GM18505 (cell line): Measurements from ENCODE around the gene INTS6L.

ENCODE experiments used
- ATAC-seq: cut with Tn5 transposase; IDR thresholded peaks from one replicate; pipeline ENCODE4 v1.9.1; 2021; ENCODE audit not compliant: unreplicated experiment
- POLR2A ChIP-seq: IDR thresholded peaks from 4 replicates; pipeline ENCODE4 v1.6.1; 2011; ENCODE audit warnings: borderline replicate concordance; ENCODE audit not compliant: insufficient read depth, insufficient read length; ENCODE audit errors: extremely low read depth

INTS6L gene

GRCh38 chrX:135516376-135516775, 4.1 kb upstream of the INTS6L start:
- no peak for TF ChIP-seq POLR2A
- no peak for ATAC-seq

GRCh38 chrX:135518161-135518560, 2.3 kb upstream of the INTS6L start:
- no peak for ATAC-seq
- no peak for TF ChIP-seq POLR2A

GRCh38 chrX:135520022-135520552, 373 bp upstream of the INTS6L start:
- ATAC-seq, result no peak
- no peak for TF ChIP-seq POLR2A

- peak; percentile 63 for ATAC-seq
Measured at GRCh38 chrX:135521405-135522131, 1.1 kb downstream of the INTS6L start.

GRCh38 chrX:135522132-135522530, 1.7 kb downstream of the INTS6L start:
- no peak for ATAC-seq
- no peak for TF ChIP-seq POLR2A

More at GRCh38 chrX:135521405-135522131, 1.1 kb downstream of the INTS6L start:
- TF ChIP-seq POLR2A, result peak; percentile 68

- TF ChIP-seq POLR2A, result no peak
- no peak for ATAC-seq
Measured at GRCh38 chrX:135522878-135523693, 2.6 kb downstream of the INTS6L start.

GRCh38 chrX:135528254-135528653, 7.8 kb downstream of the INTS6L start:
- TF ChIP-seq POLR2A, result no peak
- no peak for ATAC-seq

GRCh38 chrX:135528756-135529155, 8.3 kb downstream of the INTS6L start:
- ATAC-seq, result no peak
- no peak for TF ChIP-seq POLR2A

GRCh38 chrX:135530097-135530496, 9.6 kb downstream of the INTS6L start:
- TF ChIP-seq POLR2A, result no peak
- no peak for ATAC-seq

- TF ChIP-seq POLR2A, result no peak
- no peak for ATAC-seq
Measured at GRCh38 chrX:135531813-135532212, 11.4 kb downstream of the INTS6L start.

GRCh38 chrX:135535077-135535940, 14.8 kb downstream of the INTS6L start:
- no peak for TF ChIP-seq POLR2A
- ATAC-seq, result no peak

- ATAC-seq, result no peak
- TF ChIP-seq POLR2A, result no peak
Measured at GRCh38 chrX:135536877-135537276, 16.4 kb downstream of the INTS6L start.

- TF ChIP-seq POLR2A, result no peak
- ATAC-seq, result no peak
Measured at GRCh38 chrX:135541351-135541750, 20.9 kb downstream of the INTS6L start.

GRCh38 chrX:135543172-135543571, 22.7 kb downstream of the INTS6L start:
- ATAC-seq, result no peak

GRCh38 chrX:135543924-135544323, 23.5 kb downstream of the INTS6L start:
- TF ChIP-seq POLR2A, result no peak
- ATAC-seq, result peak; percentile 50

More at GRCh38 chrX:135543172-135543571, 22.7 kb downstream of the INTS6L start:
- TF ChIP-seq POLR2A, result no peak
